SK-N-SH treated with all-trans-retinoic acid at 6 μM for 48 hours (cell line): ENCODE measurements around the gene C20orf204.

Experiments
- ATAC-seq: fragments of 200-7000 bp; cut with Tn5 transposase; 3 replicates; pipeline ENCODE4 v1.9.1; 2020; ENCODE audit warnings: mild to moderate bottlenecking, moderate library complexity
- ARNTL ChIP-seq: fragments of 450-650 bp; formaldehyde crosslinking; IDR thresholded peaks from 2 replicates; pipeline ENCODE4 v1.5.0; 2020; ENCODE audit warnings: low read depth, mild to moderate bottlenecking, moderate library complexity, borderline replicate concordance
- BACH2 ChIP-seq: fragments of 250-450 bp; sonication (Bioruptor Pico); IDR thresholded peaks from 2 replicates; pipeline ENCODE4 v1.9.0; 2021; ENCODE audit warnings: mild to moderate bottlenecking, borderline replicate concordance
- CSDC2 ChIP-seq: fragments of 250-450 bp; sonication (Bioruptor Pico); IDR thresholded peaks from 2 replicates; pipeline ENCODE4 v1.5.0; 2020; ENCODE audit warnings: mild to moderate bottlenecking, moderate library complexity
- ESRRG ChIP-seq: fragments of 250-450 bp; sonication (Bioruptor Pico); IDR thresholded peaks from 2 replicates; pipeline ENCODE4 v1.6.1; 2021; ENCODE audit warnings: mild to moderate bottlenecking
- GLIS3 ChIP-seq: fragments of 250-450 bp; sonication (Bioruptor Pico); IDR thresholded peaks from 2 replicates; pipeline ENCODE4 v1.5.0; 2020; ENCODE audit warnings: mild to moderate bottlenecking, moderate library complexity
- OSR1 ChIP-seq: fragments of 250-450 bp; sonication (Bioruptor Pico); IDR thresholded peaks from 2 replicates; pipeline ENCODE4 v1.8.0; 2022; ENCODE audit warnings: moderate library complexity, mild to moderate bottlenecking, inconsistent platforms
- PPARA ChIP-seq: fragments of 250-450 bp; sonication (Bioruptor Pico); IDR thresholded peaks from 2 replicates; pipeline ENCODE4 v1.5.0; 2020; ENCODE audit warnings: mild to moderate bottlenecking, borderline replicate concordance
- RARB ChIP-seq: fragments of 250-450 bp; sonication (Bioruptor Pico); IDR thresholded peaks from 2 replicates; pipeline ENCODE4 v1.8.0; 2021; ENCODE audit warnings: mild to moderate bottlenecking, moderate library complexity
- SNAI2 ChIP-seq: fragments of 250-450 bp; sonication (Bioruptor Pico); IDR thresholded peaks from 2 replicates; pipeline ENCODE4 v1.5.0; 2020; ENCODE audit warnings: mild to moderate bottlenecking, moderate library complexity
- TCF4 ChIP-seq: fragments of 250-450 bp; sonication (Bioruptor Pico); IDR thresholded peaks from 2 replicates; pipeline ENCODE4 v1.8.0; 2021; ENCODE audit warnings: mild to moderate bottlenecking, moderate library complexity, borderline replicate concordance
- TOX ChIP-seq: fragments of 250-450 bp; sonication (Bioruptor Pico); IDR thresholded peaks from 2 replicates; pipeline ENCODE4 v1.8.0; 2021; ENCODE audit warnings: mild to moderate bottlenecking, moderate library complexity, borderline replicate concordance
- ZC3H10 ChIP-seq: fragments of 250-450 bp; sonication (Bioruptor Pico); IDR thresholded peaks from 2 replicates; pipeline ENCODE4 v1.5.1; 2021; ENCODE audit warnings: mild to moderate bottlenecking, moderate library complexity
- ZFP3 ChIP-seq: fragments of 250-450 bp; sonication (Bioruptor Pico); IDR thresholded peaks from 2 replicates; pipeline ENCODE4 v1.5.0; 2020; ENCODE audit warnings: mild to moderate bottlenecking, moderate library complexity
- ZFP30 ChIP-seq: fragments of 450-650 bp; formaldehyde crosslinking; IDR thresholded peaks from 2 replicates; pipeline ENCODE4 v1.5.0; 2022; ENCODE audit warnings: mild to moderate bottlenecking, moderate library complexity
- ZNF565 ChIP-seq: fragments of 450-650 bp; formaldehyde crosslinking; conservative IDR thresholded peaks from 2 replicates; pipeline ENCODE4 v1.5.0; 2020; ENCODE audit warnings: low read depth, mild to moderate bottlenecking, moderate library complexity
- ZNF70 ChIP-seq: fragments of 450-650 bp; formaldehyde crosslinking; IDR thresholded peaks from 2 replicates; pipeline ENCODE4 v1.5.0; 2020; ENCODE audit warnings: mild to moderate bottlenecking, moderate library complexity
- ZNF8 ChIP-seq: fragments of 450-650 bp; formaldehyde crosslinking; IDR thresholded peaks from 2 replicates; pipeline ENCODE4 v1.5.0; 2020; ENCODE audit warnings: mild to moderate bottlenecking, moderate library complexity
- TF ChIP-seq, protein P1 (sequence below): fragments of 250-450 bp; sonication (Bioruptor Pico); IDR thresholded peaks from 2 replicates; pipeline ENCODE4 v1.5.0; 2020; ENCODE audit warnings: mild to moderate bottlenecking, moderate library complexity
- TF ChIP-seq, protein P2 (sequence below): fragments of 250-450 bp; sonication (Bioruptor Pico); IDR thresholded peaks from 2 replicates; pipeline ENCODE4 v1.5.1; 2020; ENCODE audit warnings: low read depth, mild to moderate bottlenecking, moderate library complexity
- TF ChIP-seq, protein P3 (sequence below): fragments of 250-450 bp; sonication (Bioruptor Pico); IDR thresholded peaks from 2 replicates; pipeline ENCODE4 v1.8.0; 2020; ENCODE audit warnings: mild to moderate bottlenecking, moderate library complexity, borderline replicate concordance
- TF ChIP-seq, protein P4 (sequence below): fragments of 250-450 bp; sonication (Bioruptor Pico); IDR thresholded peaks from 2 replicates; pipeline ENCODE4 v1.5.1; 2021; ENCODE audit warnings: mild to moderate bottlenecking, moderate library complexity
- TF ChIP-seq, protein P5 (sequence below): fragments of 250-450 bp; sonication (Bioruptor Pico); IDR thresholded peaks from 2 replicates; pipeline ENCODE4 v1.8.0; 2021; ENCODE audit warnings: low read depth, mild to moderate bottlenecking, moderate library complexity, borderline replicate concordance

Gene C20orf204

DNA sequence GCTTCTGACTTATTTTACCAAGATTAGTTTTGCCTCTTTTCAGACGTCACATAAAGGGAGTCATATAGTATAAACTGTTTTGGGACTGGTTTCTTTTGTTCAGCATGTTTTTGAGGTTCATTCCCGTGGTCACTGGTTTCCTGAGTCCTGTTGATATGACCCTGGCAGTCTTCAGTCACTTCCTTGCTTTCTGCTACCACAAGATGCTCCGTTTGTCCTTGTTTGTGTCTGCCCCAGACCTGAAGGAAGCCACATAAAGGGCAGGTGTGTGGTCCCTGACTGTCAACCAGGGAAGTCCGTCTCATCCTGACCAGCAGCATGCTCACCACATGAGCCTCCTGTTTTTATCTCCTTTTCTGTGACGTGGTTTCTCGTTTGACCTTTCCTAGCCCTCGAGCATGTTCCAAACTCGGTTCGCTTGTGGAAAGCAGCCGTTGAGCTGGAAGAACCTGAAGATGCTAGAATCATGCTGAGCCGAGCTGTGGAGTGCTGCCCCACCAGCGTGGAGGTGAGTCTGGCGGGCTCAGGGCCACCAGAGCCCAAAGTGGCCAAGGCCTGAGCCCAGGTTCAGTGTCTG, 26.1 kb upstream of the C20orf204 start:
- ATAC-seq: no peak
- TF ChIP-seq, protein P1, sequence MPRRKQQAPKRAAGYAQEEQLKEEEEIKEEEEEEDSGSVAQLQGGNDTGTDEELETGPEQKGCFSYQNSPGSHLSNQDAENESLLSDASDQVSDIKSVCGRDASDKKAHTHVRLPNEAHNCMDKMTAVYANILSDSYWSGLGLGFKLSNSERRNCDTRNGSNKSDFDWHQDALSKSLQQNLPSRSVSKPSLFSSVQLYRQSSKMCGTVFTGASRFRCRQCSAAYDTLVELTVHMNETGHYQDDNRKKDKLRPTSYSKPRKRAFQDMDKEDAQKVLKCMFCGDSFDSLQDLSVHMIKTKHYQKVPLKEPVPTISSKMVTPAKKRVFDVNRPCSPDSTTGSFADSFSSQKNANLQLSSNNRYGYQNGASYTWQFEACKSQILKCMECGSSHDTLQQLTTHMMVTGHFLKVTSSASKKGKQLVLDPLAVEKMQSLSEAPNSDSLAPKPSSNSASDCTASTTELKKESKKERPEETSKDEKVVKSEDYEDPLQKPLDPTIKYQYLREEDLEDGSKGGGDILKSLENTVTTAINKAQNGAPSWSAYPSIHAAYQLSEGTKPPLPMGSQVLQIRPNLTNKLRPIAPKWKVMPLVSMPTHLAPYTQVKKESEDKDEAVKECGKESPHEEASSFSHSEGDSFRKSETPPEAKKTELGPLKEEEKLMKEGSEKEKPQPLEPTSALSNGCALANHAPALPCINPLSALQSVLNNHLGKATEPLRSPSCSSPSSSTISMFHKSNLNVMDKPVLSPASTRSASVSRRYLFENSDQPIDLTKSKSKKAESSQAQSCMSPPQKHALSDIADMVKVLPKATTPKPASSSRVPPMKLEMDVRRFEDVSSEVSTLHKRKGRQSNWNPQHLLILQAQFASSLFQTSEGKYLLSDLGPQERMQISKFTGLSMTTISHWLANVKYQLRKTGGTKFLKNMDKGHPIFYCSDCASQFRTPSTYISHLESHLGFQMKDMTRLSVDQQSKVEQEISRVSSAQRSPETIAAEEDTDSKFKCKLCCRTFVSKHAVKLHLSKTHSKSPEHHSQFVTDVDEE (CRISPR knock-in tag): no peak
- TF ChIP-seq BACH2 (no peak), ZNF8 (no peak), ARNTL (CRISPR knock-in tag) (no peak), TCF4 (CRISPR knock-in tag) (no peak), ZNF565 (CRISPR knock-in tag) (no peak), ZFP3 (CRISPR knock-in tag) (no peak), ZC3H10 (CRISPR knock-in tag) (no peak), ESRRG (CRISPR knock-in tag) (no peak), OSR1 (no peak), GLIS3 (CRISPR knock-in tag) (no peak)
- TF ChIP-seq, protein P2, sequence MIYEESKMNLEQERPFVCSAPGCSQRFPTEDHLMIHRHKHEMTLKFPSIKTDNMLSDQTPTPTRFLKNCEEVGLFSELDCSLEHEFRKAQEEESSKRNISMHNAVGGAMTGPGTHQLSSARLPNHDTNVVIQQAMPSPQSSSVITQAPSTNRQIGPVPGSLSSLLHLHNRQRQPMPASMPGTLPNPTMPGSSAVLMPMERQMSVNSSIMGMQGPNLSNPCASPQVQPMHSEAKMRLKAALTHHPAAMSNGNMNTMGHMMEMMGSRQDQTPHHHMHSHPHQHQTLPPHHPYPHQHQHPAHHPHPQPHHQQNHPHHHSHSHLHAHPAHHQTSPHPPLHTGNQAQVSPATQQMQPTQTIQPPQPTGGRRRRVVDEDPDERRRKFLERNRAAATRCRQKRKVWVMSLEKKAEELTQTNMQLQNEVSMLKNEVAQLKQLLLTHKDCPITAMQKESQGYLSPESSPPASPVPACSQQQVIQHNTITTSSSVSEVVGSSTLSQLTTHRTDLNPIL: no peak

DNA sequence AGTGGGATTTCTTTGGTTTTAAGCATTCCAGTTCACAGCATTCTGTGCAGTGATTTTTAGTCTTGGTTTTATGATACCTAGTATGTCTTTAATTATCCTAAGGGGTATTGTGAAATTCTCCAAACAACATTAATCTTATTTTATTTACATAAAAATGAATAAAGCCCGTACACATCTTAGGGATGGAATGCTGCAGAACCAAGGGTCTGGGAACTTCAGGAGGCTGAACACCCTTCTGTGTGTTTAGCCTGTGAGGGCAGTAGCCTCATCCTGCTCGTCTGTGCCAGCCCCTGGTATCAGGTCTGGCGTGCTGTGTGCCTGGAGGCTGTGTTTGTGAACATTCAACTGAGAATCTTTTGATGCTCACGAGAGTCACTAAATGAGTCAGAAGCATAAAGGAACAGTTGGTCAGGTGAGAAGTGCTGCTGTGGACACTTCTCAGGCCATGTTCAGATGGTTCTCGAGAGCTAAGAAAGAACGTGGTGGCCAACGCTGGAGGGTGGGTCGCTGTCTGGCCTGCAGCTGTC, 25.2 kb upstream of the C20orf204 start:
- TF ChIP-seq, protein P3, sequence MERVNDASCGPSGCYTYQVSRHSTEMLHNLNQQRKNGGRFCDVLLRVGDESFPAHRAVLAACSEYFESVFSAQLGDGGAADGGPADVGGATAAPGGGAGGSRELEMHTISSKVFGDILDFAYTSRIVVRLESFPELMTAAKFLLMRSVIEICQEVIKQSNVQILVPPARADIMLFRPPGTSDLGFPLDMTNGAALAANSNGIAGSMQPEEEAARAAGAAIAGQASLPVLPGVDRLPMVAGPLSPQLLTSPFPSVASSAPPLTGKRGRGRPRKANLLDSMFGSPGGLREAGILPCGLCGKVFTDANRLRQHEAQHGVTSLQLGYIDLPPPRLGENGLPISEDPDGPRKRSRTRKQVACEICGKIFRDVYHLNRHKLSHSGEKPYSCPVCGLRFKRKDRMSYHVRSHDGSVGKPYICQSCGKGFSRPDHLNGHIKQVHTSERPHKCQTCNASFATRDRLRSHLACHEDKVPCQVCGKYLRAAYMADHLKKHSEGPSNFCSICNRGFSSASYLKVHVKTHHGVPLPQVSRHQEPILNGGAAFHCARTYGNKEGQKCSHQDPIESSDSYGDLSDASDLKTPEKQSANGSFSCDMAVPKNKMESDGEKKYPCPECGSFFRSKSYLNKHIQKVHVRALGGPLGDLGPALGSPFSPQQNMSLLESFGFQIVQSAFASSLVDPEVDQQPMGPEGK (CRISPR knock-in tag): no peak
- TF ChIP-seq, protein P4, sequence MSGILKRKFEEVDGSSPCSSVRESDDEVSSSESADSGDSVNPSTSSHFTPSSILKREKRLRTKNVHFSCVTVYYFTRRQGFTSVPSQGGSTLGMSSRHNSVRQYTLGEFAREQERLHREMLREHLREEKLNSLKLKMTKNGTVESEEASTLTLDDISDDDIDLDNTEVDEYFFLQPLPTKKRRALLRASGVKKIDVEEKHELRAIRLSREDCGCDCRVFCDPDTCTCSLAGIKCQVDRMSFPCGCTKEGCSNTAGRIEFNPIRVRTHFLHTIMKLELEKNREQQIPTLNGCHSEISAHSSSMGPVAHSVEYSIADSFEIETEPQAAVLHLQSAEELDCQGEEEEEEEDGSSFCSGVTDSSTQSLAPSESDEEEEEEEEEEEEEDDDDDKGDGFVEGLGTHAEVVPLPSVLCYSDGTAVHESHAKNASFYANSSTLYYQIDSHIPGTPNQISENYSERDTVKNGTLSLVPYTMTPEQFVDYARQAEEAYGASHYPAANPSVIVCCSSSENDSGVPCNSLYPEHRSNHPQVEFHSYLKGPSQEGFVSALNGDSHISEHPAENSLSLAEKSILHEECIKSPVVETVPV (CRISPR knock-in tag): no peak
- TF ChIP-seq TCF4 (CRISPR knock-in tag) (no peak), PPARA (CRISPR knock-in tag) (no peak), GLIS3 (CRISPR knock-in tag) (no peak), ZFP3 (CRISPR knock-in tag) (no peak), ZFP30 (CRISPR knock-in tag) (no peak), ESRRG (CRISPR knock-in tag) (no peak), ZNF70 (CRISPR knock-in tag) (no peak), ARNTL (CRISPR knock-in tag) (no peak), SNAI2 (no peak), BACH2 (no peak)
- TF ChIP-seq, protein P2: no peak
- TF ChIP-seq, protein P5, sequence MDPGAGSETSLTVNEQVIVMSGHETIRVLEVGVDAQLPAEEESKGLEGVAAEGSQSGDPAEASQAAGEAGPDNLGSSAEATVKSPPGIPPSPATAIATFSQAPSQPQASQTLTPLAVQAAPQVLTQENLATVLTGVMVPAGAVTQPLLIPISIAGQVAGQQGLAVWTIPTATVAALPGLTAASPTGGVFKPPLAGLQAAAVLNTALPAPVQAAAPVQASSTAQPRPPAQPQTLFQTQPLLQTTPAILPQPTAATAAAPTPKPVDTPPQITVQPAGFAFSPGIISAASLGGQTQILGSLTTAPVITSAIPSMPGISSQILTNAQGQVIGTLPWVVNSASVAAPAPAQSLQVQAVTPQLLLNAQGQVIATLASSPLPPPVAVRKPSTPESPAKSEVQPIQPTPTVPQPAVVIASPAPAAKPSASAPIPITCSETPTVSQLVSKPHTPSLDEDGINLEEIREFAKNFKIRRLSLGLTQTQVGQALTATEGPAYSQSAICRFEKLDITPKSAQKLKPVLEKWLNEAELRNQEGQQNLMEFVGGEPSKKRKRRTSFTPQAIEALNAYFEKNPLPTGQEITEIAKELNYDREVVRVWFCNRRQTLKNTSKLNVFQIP (CRISPR knock-in tag): no peak
- ATAC-seq: no peak

DNA sequence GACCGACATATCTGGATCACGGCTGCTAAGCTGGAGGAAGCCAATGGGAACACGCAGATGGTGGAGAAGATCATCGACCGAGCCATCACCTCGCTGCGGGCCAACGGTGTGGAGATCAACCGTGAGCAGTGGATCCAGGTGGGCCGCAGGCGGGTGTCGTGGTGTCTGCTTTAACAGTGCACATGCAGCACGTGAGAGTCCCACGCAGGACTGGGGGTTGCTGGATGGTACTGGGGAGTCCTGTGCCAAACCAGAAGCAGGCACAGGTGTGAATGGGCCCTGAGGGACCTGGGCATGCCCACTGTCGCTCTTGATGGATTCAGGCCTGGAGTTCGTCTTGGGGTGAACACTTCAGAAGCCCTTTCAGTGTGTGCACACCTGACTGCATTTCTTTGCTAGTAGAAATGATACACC, 24.6 kb upstream of the C20orf204 start:
- ATAC-seq: no peak
- TF ChIP-seq OSR1: no peak
- TF ChIP-seq CSDC2 (CRISPR knock-in tag): no peak
- no peak for TF ChIP-seq BACH2
- TF ChIP-seq ZFP3 (CRISPR knock-in tag): no peak
- TF ChIP-seq, protein P1 (CRISPR knock-in tag): no peak
- TF ChIP-seq, protein P2: no peak
- no peak for TF ChIP-seq ZNF8
- TF ChIP-seq ARNTL (CRISPR knock-in tag): no peak
- no peak for TF ChIP-seq RARB
- no peak for TF ChIP-seq GLIS3 (CRISPR knock-in tag)
- TF ChIP-seq TCF4 (CRISPR knock-in tag): no peak
- TF ChIP-seq TOX (CRISPR knock-in tag): no peak
